Calu3 (cell line): ENCODE measurements around the gene FFAR1. TPM values are rescaled to one million over a fixed set of nuclear protein-coding genes. Genes with fewer than 3 reads are reported as not detected.

ENCODE experiments used
- BruUV-seq: library from RNA; stranded (reverse); fragments of 400-500 nt; replicated peaks from 2 replicates; lab custom pipeline; 2021; lab: Mats Ljungman, UMichigan
- CTCF ChIA-PET: fragments of 300-600 bp; sonication (Branson Sonifier 250); formaldehyde crosslinking; loops from one replicate; lab custom pipeline; 2022; ENCODE audit warnings: antibody characterized with exemption; lab: Charles Lee
- DNase-seq: peaks from one replicate; pipeline ENCODE4 v3.0.0; 2022
- H3K27ac Mint-ChIP-seq: one replicate; pipeline ENCODE4 v1.8.0; 2022; ENCODE audit warnings: mixed read lengths; ENCODE audit not compliant: unreplicated experiment
- H3K27me3 Mint-ChIP-seq: one replicate; pipeline ENCODE4 v1.8.0; 2022; ENCODE audit warnings: mixed read lengths; ENCODE audit not compliant: unreplicated experiment
- H3K36me3 Mint-ChIP-seq: one replicate; pipeline ENCODE4 v1.8.0; 2022; ENCODE audit warnings: mild to moderate bottlenecking, moderate library complexity, mixed read lengths; ENCODE audit not compliant: insufficient read depth, unreplicated experiment
- H3K4me1 Mint-ChIP-seq: one replicate; pipeline ENCODE4 v1.8.0; 2022; ENCODE audit warnings: mild to moderate bottlenecking, low read depth, mixed read lengths; ENCODE audit not compliant: unreplicated experiment
- H3K4me3 Mint-ChIP-seq: one replicate; pipeline ENCODE4 v1.8.0; 2022; ENCODE audit warnings: mild to moderate bottlenecking, low read depth, moderate library complexity, mixed read lengths; ENCODE audit not compliant: unreplicated experiment
- H3K9me3 Mint-ChIP-seq: one replicate; pipeline ENCODE4 v1.8.0; 2022; ENCODE audit warnings: low read depth, mixed read lengths; ENCODE audit not compliant: unreplicated experiment
- CTCF ChIP-seq: fragments of 200-600 bp; IDR thresholded peaks from one replicate; pipeline ENCODE4 v1.8.0; 2022; ENCODE audit warnings: antibody characterized with exemption; ENCODE audit not compliant: unreplicated experiment
- intact Hi-C: fragments of 100-400 bp; cut with micrococcal nuclease; formaldehyde crosslinking; loops from one replicate; pipeline ENCODE4 v1.10.0; 2022; ENCODE audit not compliant: unreplicated experiment
- total RNA-seq: library from RNA; stranded (reverse); gene quantifications from 2 replicates; pipeline ENCODE4 v1.2.3, GENCODE V29; 2022

FFAR1 gene
- total RNA-seq, 1 experiment from 2014 or later: not detected

GRCh38 chr19:35304036-35304435 lies 43.7 kb upstream of the FFAR1 start:
- H3K4me1 Mint-ChIP-seq: peaks cover 6% of the 10 kb centered on the region
- no peaks in the 10 kb centered on the region for H3K9me3 Mint-ChIP-seq
- intact Hi-C loops: no loop called here
- no peak overlapping the region for H3K27ac Mint-ChIP-seq
- CTCF ChIA-PET: no interaction called here
- no TSS peak for BruUV-seq
- TF ChIP-seq CTCF: no peak
- H3K4me3 Mint-ChIP-seq: no peak overlapping the region
- DNase-seq: no peak
- no peaks in the 10 kb centered on the region for H3K27me3 Mint-ChIP-seq
- H3K36me3 Mint-ChIP-seq: no peaks in the 10 kb centered on the region

DNA sequence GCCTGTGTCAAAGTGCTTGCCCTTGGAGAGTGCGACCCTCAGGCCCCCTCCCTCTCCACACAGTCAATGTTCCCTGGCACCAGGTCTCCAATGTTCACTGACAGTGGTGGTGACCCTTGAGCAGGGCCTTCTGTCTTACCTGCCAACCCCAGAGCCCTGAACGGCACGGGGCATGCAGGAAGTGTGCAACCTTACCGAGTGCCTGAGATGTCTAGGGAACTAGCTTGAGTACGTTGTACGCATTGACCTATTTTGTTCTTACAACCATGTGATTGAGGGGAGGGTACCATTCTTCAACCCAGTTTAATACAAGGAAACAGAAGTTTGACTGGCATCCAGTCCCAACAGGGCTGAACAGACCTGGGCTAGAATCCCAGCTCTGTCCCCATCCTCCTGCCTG lies 42.5 kb upstream of the FFAR1 start:
- DNase-seq: no peak
- CTCF ChIA-PET: interaction anchor here (0.6 kb wide), 3 partner anchors 199 to 623 kb away, joined by 4 to 6 read pairs (median 5); no protein-coding TSS in a partner anchor
- Mint-ChIP-seq H3K4me3 (no peak overlapping the region), H3K4me1 (peaks cover 6% of the 10 kb centered on the region), H3K27ac (no peak overlapping the region), H3K9me3 (no peaks in the 10 kb centered on the region), H3K36me3 (no peaks in the 10 kb centered on the region), H3K27me3 (no peaks in the 10 kb centered on the region)
- no peak for TF ChIP-seq CTCF
- intact Hi-C loops: no loop called here
- no TSS peak for BruUV-seq

- Mint-ChIP-seq H3K4me1 (peaks cover 8% of the 10 kb centered on the region), H3K27me3 (no peaks in the 10 kb centered on the region), H3K9me3 (no peaks in the 10 kb centered on the region), H3K27ac (no peak overlapping the region), H3K4me3 (no peak overlapping the region), H3K36me3 (no peaks in the 10 kb centered on the region)
- BruUV-seq: no TSS peak
- peak; percentile 59 for DNase-seq
- peak; percentile 67 for TF ChIP-seq CTCF
- intact Hi-C loops: no loop called here
- CTCF ChIA-PET: interaction anchor here (0.8 kb wide), 1 partner anchor 9 kb away, joined by 4 read pairs; no protein-coding TSS in a partner anchor
Observed at GRCh38 chr19:35306473-35307246, 41.0 kb upstream of the FFAR1 start.

GRCh38 chr19:35307931-35308330 lies 39.8 kb upstream of the FFAR1 start:
- TF ChIP-seq CTCF: no peak
- Mint-ChIP-seq H3K4me3 (no peak overlapping the region), H3K27ac (no peak overlapping the region), H3K9me3 (no peaks in the 10 kb centered on the region), H3K27me3 (no peaks in the 10 kb centered on the region), H3K4me1 (peaks cover 21% of the 10 kb centered on the region), H3K36me3 (no peaks in the 10 kb centered on the region)
- BruUV-seq: no TSS peak
- CTCF ChIA-PET: no interaction called here
- intact Hi-C loops: no loop called here
- no peak for DNase-seq
